Astrocyte (in vitro differentiated cells and primary cell): ENCODE results near the gene MED13L. TPM values are rescaled to one million over a fixed set of nuclear protein-coding genes. Genes with fewer than 3 reads are reported as not detected.
A peak's percentile ranks its signal among the peaks of the same experiment; 100 is the strongest.

ENCODE experiments used
- DNase-seq: peaks from one replicate; pipeline ENCODE4 v3.0.0-alpha.2; 2010; ENCODE audit warnings: low read depth
- FAIRE-seq: peaks from 2 replicates; lab custom pipeline; 2011; peaks lifted over from hg19 to GRCh38; lab: Jason Lieb, UNC
- H2AFZ ChIP-seq: 2 replicates; pipeline ENCODE4 v1.6.0; 2012; ENCODE audit warnings: low read depth, low read length, inconsistent platforms
- H3K27ac ChIP-seq: 2 replicates; pipeline ENCODE4 v1.5.1; 2011; ENCODE audit warnings: low read depth, low read length, inconsistent platforms
- H3K27me3 ChIP-seq: 2 replicates; pipeline ENCODE4 v1.6.0; 2011; ENCODE audit warnings: low read length, inconsistent platforms; ENCODE audit not compliant: insufficient read depth
- H3K36me3 ChIP-seq: 2 replicates; pipeline ENCODE4 v1.5.1; 2011; ENCODE audit warnings: low read length, inconsistent platforms; ENCODE audit not compliant: insufficient read depth
- H3K4me1 ChIP-seq: 2 replicates; pipeline ENCODE4 v1.5.1; 2011; ENCODE audit warnings: low read length, inconsistent platforms; ENCODE audit not compliant: insufficient read depth
- H3K4me2 ChIP-seq: 2 replicates; pipeline ENCODE4 v1.6.0; 2012; ENCODE audit warnings: low read length, inconsistent platforms
- H3K4me3 ChIP-seq: 2 replicates; pipeline ENCODE4 v1.5.1; 2011; ENCODE audit warnings: low read depth, mild to moderate bottlenecking, low read length, inconsistent platforms; ENCODE audit not compliant: insufficient read depth
- H3K79me2 ChIP-seq: 2 replicates; pipeline ENCODE4 v1.6.0; 2012; ENCODE audit warnings: mild to moderate bottlenecking, low read length, inconsistent platforms; ENCODE audit not compliant: insufficient read depth
- H3K9ac ChIP-seq: 2 replicates; pipeline ENCODE4 v1.6.0; 2012; ENCODE audit warnings: mild to moderate bottlenecking, low read length, inconsistent platforms
- H3K9me3 ChIP-seq: 2 replicates; pipeline ENCODE4 v1.5.1; 2012; ENCODE audit warnings: low read depth, mild to moderate bottlenecking, low read length, inconsistent platforms; ENCODE audit not compliant: insufficient read depth
- H4K20me1 ChIP-seq: 2 replicates; pipeline ENCODE4 v1.6.0; 2012; ENCODE audit warnings: low read length, inconsistent platforms; ENCODE audit not compliant: insufficient read depth
- H3K27ac Mint-ChIP-seq: one replicate; pipeline ENCODE4 v1.8.0; 2021; ENCODE audit warnings: mild to moderate bottlenecking, mixed read lengths; ENCODE audit not compliant: unreplicated experiment
- H3K27me3 Mint-ChIP-seq: one replicate; pipeline ENCODE4 v1.8.0; 2021; ENCODE audit warnings: low read depth, mixed read lengths; ENCODE audit not compliant: unreplicated experiment
- H3K36me3 Mint-ChIP-seq: one replicate; pipeline ENCODE4 v1.8.0; 2021; ENCODE audit warnings: low read depth, mixed read lengths; ENCODE audit not compliant: unreplicated experiment
- H3K4me1 Mint-ChIP-seq: one replicate; pipeline ENCODE4 v1.8.0; 2021; ENCODE audit warnings: low read depth, mixed read lengths; ENCODE audit not compliant: unreplicated experiment
- H3K4me3 Mint-ChIP-seq: one replicate; pipeline ENCODE4 v1.8.0; 2021; ENCODE audit warnings: mild to moderate bottlenecking, moderate library complexity, mixed read lengths; ENCODE audit not compliant: unreplicated experiment
- H3K9me3 Mint-ChIP-seq: one replicate; pipeline ENCODE4 v1.8.0; 2021; ENCODE audit warnings: mild to moderate bottlenecking, mixed read lengths; ENCODE audit not compliant: unreplicated experiment
- EZH2 ChIP-seq: IDR thresholded peaks from 2 replicates; pipeline ENCODE4 v1.6.1; 2012; ENCODE audit warnings: mild to moderate bottlenecking, low read length, inconsistent platforms; ENCODE audit not compliant: insufficient read depth
- total RNA-seq: library from RNA; stranded (reverse); gene quantifications from 2 replicates; pipeline ENCODE4 v1.2.1, GENCODE V29; 2021
- TF ChIP-seq, protein P1 (sequence below): IDR thresholded peaks from 2 replicates; pipeline ENCODE4 v1.5.1; 2011; ENCODE audit warnings: low read depth, mild to moderate bottlenecking, inconsistent platforms, low read length, moderate library complexity; ENCODE audit not compliant: insufficient read depth

Gene MED13L
- total RNA-seq, 1 donor from 2014 or later, result 153 TPM

GRCh38 chr12:116159593-116160200 is 117.8 kb downstream of the MED13L start:
- H3K9me3 Mint-ChIP-seq, result no peaks in the 10 kb centered on the region

DNA sequence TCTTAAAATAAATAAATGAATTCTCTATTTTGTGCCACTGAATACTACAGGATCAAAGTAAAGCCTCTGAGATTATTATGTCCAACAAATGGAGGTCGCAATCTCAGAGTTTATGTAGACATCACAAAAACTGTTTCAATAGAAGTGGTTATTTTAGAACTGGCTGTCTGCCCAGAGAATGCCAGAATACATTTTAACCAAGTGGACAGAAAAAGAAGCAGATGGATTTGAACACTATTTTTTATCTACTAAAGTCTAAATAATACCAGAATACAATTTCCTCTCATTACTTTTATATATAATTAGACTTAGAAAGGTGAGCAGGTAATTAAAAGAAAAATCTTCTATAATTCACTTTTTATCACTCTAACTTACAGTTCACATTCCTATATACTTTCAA is 118.3 kb downstream of the MED13L start:
- Histone ChIP-seq H3K79me2 (peaks cover 100% of the 10 kb centered on the region), H3K4me1 (peaks cover 17% of the 10 kb centered on the region), H3K4me3 (no peak overlapping the region), H3K36me3 (no peaks in the 10 kb centered on the region), H3K9ac (no peak overlapping the region), H3K27ac (no peak overlapping the region), H4K20me1 (peaks cover 74% of the 10 kb centered on the region), H3K9me3 (no peaks in the 10 kb centered on the region), H3K4me2 (no peak overlapping the region), H2AFZ (no peak overlapping the region), H3K27me3 (no peaks in the 10 kb centered on the region)
- Mint-ChIP-seq H3K4me1 (peaks cover 50% of the 10 kb centered on the region), H3K36me3 (no peaks in the 10 kb centered on the region), H3K27ac (peak overlapping the region; percentile 55), H3K9me3 (no peaks in the 10 kb centered on the region), H3K4me3 (no peak overlapping the region), H3K27me3 (no peaks in the 10 kb centered on the region)
- TF ChIP-seq, protein P1, sequence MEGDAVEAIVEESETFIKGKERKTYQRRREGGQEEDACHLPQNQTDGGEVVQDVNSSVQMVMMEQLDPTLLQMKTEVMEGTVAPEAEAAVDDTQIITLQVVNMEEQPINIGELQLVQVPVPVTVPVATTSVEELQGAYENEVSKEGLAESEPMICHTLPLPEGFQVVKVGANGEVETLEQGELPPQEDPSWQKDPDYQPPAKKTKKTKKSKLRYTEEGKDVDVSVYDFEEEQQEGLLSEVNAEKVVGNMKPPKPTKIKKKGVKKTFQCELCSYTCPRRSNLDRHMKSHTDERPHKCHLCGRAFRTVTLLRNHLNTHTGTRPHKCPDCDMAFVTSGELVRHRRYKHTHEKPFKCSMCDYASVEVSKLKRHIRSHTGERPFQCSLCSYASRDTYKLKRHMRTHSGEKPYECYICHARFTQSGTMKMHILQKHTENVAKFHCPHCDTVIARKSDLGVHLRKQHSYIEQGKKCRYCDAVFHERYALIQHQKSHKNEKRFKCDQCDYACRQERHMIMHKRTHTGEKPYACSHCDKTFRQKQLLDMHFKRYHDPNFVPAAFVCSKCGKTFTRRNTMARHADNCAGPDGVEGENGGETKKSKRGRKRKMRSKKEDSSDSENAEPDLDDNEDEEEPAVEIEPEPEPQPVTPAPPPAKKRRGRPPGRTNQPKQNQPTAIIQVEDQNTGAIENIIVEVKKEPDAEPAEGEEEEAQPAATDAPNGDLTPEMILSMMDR, result no peak
- no peak for TF ChIP-seq EZH2
- FAIRE-seq, result no peak
- DNase-seq, result peak; percentile 67

More at GRCh38 chr12:116159593-116160200, 117.8 kb downstream of the MED13L start:
- Histone ChIP-seq H4K20me1 (peaks cover 78% of the 10 kb centered on the region), H3K27me3 (no peaks in the 10 kb centered on the region), H3K36me3 (no peaks in the 10 kb centered on the region), H3K4me1 (peaks cover 23% of the 10 kb centered on the region), H3K9me3 (no peaks in the 10 kb centered on the region), H3K79me2 (peaks cover 100% of the 10 kb centered on the region), H3K27ac (no peak overlapping the region), H3K4me2 (no peak overlapping the region), H3K9ac (no peak overlapping the region), H2AFZ (no peak overlapping the region), H3K4me3 (no peak overlapping the region)
- Mint-ChIP-seq H3K27ac (no peak overlapping the region), H3K4me3 (no peak overlapping the region), H3K4me1 (peaks cover 53% of the 10 kb centered on the region), H3K36me3 (no peaks in the 10 kb centered on the region), H3K27me3 (no peaks in the 10 kb centered on the region)
- DNase-seq, result no peak
- TF ChIP-seq, protein P1, result no peak
- TF ChIP-seq EZH2, result no peak
- no peak for FAIRE-seq

DNA sequence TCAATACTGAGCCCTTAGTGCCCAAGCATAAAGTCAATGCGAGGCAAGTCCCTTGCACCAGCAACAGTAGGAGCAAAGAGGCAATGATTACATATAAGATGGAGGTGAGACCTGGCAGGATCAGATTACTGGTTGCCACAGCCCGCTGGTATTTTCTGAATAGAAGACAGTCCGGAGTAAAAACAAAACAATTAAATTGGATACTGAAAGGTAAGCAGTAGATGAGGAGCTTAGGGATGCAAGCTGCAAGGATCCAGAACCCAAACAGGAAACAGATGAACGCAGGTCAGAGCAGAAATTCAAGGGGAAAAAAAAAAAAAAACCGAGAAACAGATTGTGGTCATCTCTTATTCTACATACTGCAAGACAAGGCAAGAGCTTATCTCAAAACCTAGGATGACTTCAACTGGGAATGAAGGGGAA is 119.6 kb downstream of the MED13L start:
- Histone ChIP-seq H4K20me1 (peaks cover 76% of the 10 kb centered on the region), H3K4me3 (no peak overlapping the region), H3K36me3 (no peaks in the 10 kb centered on the region), H3K27ac (no peak overlapping the region), H3K79me2 (peaks cover 100% of the 10 kb centered on the region), H3K4me1 (peaks cover 26% of the 10 kb centered on the region), H3K4me2 (no peak overlapping the region), H3K9me3 (no peaks in the 10 kb centered on the region), H3K9ac (no peak overlapping the region), H3K27me3 (no peaks in the 10 kb centered on the region), H2AFZ (no peak overlapping the region)
- H3K27ac Mint-ChIP-seq, result peak overlapping the region; percentile 79
- no peaks in the 10 kb centered on the region for H3K9me3 Mint-ChIP-seq
- no peaks in the 10 kb centered on the region for H3K36me3 Mint-ChIP-seq
- H3K4me3 Mint-ChIP-seq, result no peak overlapping the region
- H3K4me1 Mint-ChIP-seq, result peaks cover 54% of the 10 kb centered on the region
- no peak for TF ChIP-seq EZH2
- TF ChIP-seq, protein P1, result no peak
- FAIRE-seq (no peak), DNase-seq (no peak)
- no peaks in the 10 kb centered on the region for H3K27me3 Mint-ChIP-seq
